H1 (cell line): ENCODE measurements around the gene PDE1C.

Experiments
- EZH2 ChIP-seq: fragments of 200-600 bp; sonication (generic); IDR thresholded peaks from 2 replicates; pipeline ENCODE4 v1.7.1; 2012; ENCODE audit warnings: low read depth, mild to moderate bottlenecking, moderate library complexity, low read length, inconsistent platforms; ENCODE audit not compliant: severe bottlenecking
- TCF12 ChIP-seq: IDR thresholded peaks from 2 replicates; pipeline ENCODE4 v1.6.1; 2011; ENCODE audit warnings: low read depth, mild to moderate bottlenecking, low read length

DNA sequence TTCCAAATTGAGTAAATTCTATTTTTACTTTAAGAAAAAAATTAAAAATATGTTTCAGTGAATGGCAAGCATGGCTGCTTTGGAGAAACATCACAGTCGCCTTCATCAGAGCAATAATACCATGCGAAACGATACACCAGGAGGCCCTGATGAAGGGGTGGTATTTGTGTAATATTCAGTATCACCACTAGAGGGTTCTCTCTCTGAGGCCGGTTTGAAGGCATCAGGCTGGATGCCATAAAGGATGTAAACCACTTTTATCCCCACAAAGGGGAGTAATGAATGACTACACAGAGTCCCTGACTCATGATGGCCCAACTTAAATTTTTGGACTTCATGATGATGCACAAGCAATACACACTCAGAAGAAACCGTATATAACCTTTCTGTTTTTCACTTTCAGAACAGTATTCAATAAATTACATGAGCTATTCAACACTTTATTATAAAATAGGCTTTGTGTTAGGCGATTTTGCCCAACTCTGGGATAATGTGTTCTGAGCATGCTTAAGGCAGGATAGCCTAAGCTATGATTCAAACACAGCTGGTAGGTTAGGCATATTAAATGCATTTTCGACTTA, 287.7 kb downstream of the PDE1C start:
- TF ChIP-seq EZH2 (no peak), TCF12 (no peak)
